ENCODE measurements around the gene CENPI. TPM values are rescaled to one million over a fixed set of nuclear protein-coding genes. Genes with fewer than 3 reads are reported as not detected.

The CENPI gene
- total RNA-seq, 1 donor from 2014 or later: 0.27 TPM

DNA sequence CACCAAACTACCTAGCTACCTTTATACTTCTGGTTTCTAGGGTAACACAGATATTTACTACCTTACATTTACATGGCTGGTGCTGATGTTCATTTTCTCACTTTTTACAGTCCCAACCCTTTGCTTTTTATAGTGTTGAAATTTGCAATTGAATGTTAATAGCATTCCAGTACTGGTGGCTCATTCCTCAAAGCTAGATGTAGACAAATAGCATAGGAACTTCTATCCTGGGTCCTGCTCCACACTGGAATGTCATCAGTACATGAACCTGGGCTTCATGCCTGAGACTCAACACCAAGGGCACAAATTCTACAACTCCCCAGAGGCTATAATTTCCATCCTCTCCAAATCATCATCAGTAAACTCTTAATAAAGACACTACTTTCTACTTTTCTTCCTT lies 35.8 kb upstream of the CENPI start:
- DNase-seq: no peak
- Histone ChIP-seq H3K4me3 (no peak overlapping the region), H3K4me1 (no peaks in the 10 kb centered on the region), H3K36me3 (no peaks in the 10 kb centered on the region), H3K27me3 (ENCODE audit: low read depth) (no peaks in the 10 kb centered on the region), H3K27ac (replicated peaks) (no peak overlapping the region), H3K9me3 (replicated peaks) (no peaks in the 10 kb centered on the region)
- intact Hi-C loops (cut with micrococcal nuclease): no loop called here
- TF ChIP-seq, protein P1, sequence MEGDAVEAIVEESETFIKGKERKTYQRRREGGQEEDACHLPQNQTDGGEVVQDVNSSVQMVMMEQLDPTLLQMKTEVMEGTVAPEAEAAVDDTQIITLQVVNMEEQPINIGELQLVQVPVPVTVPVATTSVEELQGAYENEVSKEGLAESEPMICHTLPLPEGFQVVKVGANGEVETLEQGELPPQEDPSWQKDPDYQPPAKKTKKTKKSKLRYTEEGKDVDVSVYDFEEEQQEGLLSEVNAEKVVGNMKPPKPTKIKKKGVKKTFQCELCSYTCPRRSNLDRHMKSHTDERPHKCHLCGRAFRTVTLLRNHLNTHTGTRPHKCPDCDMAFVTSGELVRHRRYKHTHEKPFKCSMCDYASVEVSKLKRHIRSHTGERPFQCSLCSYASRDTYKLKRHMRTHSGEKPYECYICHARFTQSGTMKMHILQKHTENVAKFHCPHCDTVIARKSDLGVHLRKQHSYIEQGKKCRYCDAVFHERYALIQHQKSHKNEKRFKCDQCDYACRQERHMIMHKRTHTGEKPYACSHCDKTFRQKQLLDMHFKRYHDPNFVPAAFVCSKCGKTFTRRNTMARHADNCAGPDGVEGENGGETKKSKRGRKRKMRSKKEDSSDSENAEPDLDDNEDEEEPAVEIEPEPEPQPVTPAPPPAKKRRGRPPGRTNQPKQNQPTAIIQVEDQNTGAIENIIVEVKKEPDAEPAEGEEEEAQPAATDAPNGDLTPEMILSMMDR (IDR thresholded peaks at IDR 0.05; ENCODE audit: borderline replicate concordance): no peak

GRCh38 chrX:101071582-101071981 lies 26.4 kb upstream of the CENPI start:
- intact Hi-C loops (cut with micrococcal nuclease): no loop called here
- no peaks in the 10 kb centered on the region for H3K9me3 ChIP-seq (replicated peaks)
- no peak for DNase-seq
- H3K27ac ChIP-seq (replicated peaks): no peak overlapping the region
- no peaks in the 10 kb centered on the region for H3K27me3 ChIP-seq (ENCODE audit: low read depth)
- TF ChIP-seq, protein P1 (IDR thresholded peaks at IDR 0.05; ENCODE audit: borderline replicate concordance): no peak
- H3K4me3 ChIP-seq: no peak overlapping the region
- no peaks in the 10 kb centered on the region for H3K4me1 ChIP-seq
- no peaks in the 10 kb centered on the region for H3K36me3 ChIP-seq

DNA sequence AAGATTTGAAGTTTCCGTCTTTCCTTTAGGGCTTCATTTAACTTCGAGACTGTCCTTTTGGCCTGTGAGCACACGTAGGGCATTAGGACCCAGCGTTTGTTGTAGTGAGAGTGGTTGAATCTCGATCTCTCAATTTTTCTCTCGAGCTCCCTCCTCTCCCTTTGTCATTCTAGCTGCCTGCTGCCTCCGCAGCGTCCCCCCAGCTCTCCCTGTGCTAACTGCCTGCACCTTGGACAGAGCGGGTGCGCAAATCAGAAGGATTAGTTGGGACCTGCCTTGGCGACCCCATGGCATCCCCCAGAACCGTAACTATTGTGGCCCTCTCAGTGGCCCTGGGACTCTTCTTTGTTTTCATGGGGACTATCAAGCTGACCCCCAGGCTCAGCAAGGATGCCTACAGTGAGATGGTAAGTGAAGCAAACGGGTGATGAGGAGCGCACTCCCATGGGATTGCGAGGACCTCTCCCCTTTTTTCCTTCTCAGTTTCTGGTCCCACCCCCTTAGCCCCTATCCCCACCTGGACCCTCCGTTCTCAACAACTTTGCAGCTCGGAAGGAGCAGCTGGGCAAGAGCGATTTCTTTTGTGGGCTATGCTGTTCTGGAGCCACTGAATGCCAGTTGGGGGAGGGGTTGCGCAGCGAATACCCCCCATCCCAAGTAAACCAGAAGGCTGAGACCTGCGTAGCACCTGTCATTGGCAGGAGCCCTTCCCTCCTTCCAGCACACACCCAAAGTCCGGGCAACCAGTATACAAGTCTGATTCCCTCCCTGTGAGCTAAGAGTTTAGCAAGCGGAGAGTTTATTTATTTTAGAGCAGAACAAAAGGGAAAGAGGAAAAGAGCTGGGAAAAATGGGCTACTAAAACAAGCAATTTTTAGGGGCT lies 19.0 kb upstream of the CENPI start, which contains the start of gene TMEM35A:
TSS of gene TMEM35A (plus strand) at position 164 of the 883 bp plus-strand sequence. CDS start at position 288, 124 bp downstream.
- Histone ChIP-seq H3K27me3 (ENCODE audit: low read depth) (no peaks in the 10 kb centered on the region), H3K36me3 (no peaks in the 10 kb centered on the region)
- intact Hi-C loops (cut with micrococcal nuclease): no loop called here

DNA sequence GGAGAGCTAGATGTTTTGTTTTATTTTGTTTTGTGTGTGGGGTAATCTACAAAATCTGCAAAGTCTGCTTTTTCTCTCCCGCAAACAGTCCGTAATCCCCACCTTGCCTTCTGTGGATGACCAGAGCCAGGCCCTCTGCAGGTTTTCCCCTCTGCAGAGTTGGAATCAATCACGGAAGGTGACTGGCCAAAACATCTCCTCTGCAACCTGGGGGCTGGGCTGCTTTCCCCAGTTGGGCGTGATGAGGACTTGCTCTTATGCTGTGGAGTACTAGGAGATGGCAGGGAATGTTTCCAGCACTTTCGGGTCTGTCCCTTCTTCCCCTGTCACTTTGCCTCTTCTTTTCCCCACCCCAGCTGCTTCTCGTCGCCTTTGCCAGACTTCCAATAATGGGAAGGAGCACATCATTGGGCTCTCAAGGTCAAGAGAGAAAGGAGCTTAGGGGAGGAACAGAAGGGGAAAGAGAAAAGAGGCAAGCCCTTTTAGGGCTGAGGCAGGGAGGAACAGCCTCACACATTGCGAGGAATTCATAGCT lies 18.2 kb upstream of the CENPI start:
- Histone ChIP-seq H3K4me1 (no peaks in the 10 kb centered on the region), H3K27ac (replicated peaks) (no peak overlapping the region), H3K27me3 (ENCODE audit: low read depth) (no peaks in the 10 kb centered on the region), H3K36me3 (no peaks in the 10 kb centered on the region), H3K9me3 (replicated peaks) (no peaks in the 10 kb centered on the region), H3K4me3 (peak overlapping the region; percentile 52)
- DNase-seq: no peak
- intact Hi-C loops (cut with micrococcal nuclease): no loop called here
- TF ChIP-seq, protein P1 (IDR thresholded peaks at IDR 0.05; ENCODE audit: borderline replicate concordance): no peak

More for the DNA sequence above, 19.0 kb upstream of the CENPI start, which contains the start of gene TMEM35A:
- DNase-seq: no peak
- no peaks in the 10 kb centered on the region for H3K4me1 ChIP-seq
- H3K4me3 ChIP-seq: peak within 1 kb of the TSS; percentile 52
- no peak within 1 kb of the TSS for H3K27ac ChIP-seq (replicated peaks)
- TF ChIP-seq, protein P1 (IDR thresholded peaks at IDR 0.05; ENCODE audit: borderline replicate concordance): no peak
- H3K9me3 ChIP-seq (replicated peaks): no peaks in the 10 kb centered on the region

GRCh38 chrX:101080326-101081124 lies 17.5 kb upstream of the CENPI start:
- Histone ChIP-seq H3K36me3 (no peaks in the 10 kb centered on the region), H3K4me1 (no peaks in the 10 kb centered on the region), H3K27me3 (ENCODE audit: low read depth) (no peaks in the 10 kb centered on the region), H3K27ac (replicated peaks) (no peak overlapping the region), H3K4me3 (no peak overlapping the region), H3K9me3 (replicated peaks) (no peaks in the 10 kb centered on the region)
- intact Hi-C loops (cut with micrococcal nuclease): no loop called here
- no peak for DNase-seq
- TF ChIP-seq, protein P1 (IDR thresholded peaks at IDR 0.05; ENCODE audit: borderline replicate concordance): no peak
